NK-92 treated with Interleukin-12 subunit alpha and Interleukin-12 subunit beta, amount 100 ng/mL, for 24 hours (cell line): ENCODE measurements around the gene RDH12.
"Not testable (repeated sequence)": the region's sequence is repeated elsewhere in the genome, so short reads cannot be mapped to it uniquely, and the experiment has no call there.

Source experiments
- DNase-seq: peaks from one replicate; lab custom pipeline; 2025; lab: John Stamatoyannopoulos, UW

The RDH12 gene

GRCh38 chr14:67705211-67705610, 3.5 kb downstream of the RDH12 start:
- no peak for DNase-seq

GRCh38 chr14:67709346-67709745, 7.7 kb downstream of the RDH12 start:
- not testable (repeated sequence) for DNase-seq

GRCh38 chr14:67709796-67710195, 8.1 kb downstream of the RDH12 start:
- DNase-seq = not testable (repeated sequence)

- DNase-seq = no peak
These were observed 8.5 kb downstream of the RDH12 start for GRCh38 chr14:67710209-67710608.

- DNase-seq = no peak
These were observed 15.4 kb downstream of the RDH12 start for GRCh38 chr14:67717048-67717447.

GRCh38 chr14:67718265-67718664, 16.6 kb downstream of the RDH12 start:
- no peak for DNase-seq

- DNase-seq = not testable (repeated sequence)
These were observed 17.7 kb downstream of the RDH12 start for GRCh38 chr14:67719385-67719784.

GRCh38 chr14:67719866-67720265, 18.2 kb downstream of the RDH12 start:
- no peak for DNase-seq

GRCh38 chr14:67721875-67722274, 20.2 kb downstream of the RDH12 start:
- no peak for DNase-seq

- no peak for DNase-seq
These were observed 20.6 kb downstream of the RDH12 start for GRCh38 chr14:67722293-67722692.

GRCh38 chr14:67725171-67725570, 23.5 kb downstream of the RDH12 start:
- no peak for DNase-seq

GRCh38 chr14:67727361-67727760, 25.7 kb downstream of the RDH12 start:
- DNase-seq = no peak

GRCh38 chr14:67728258-67728657, 26.6 kb downstream of the RDH12 start:
- DNase-seq = no peak

GRCh38 chr14:67729072-67729885, 27.6 kb downstream of the RDH12 start:
- DNase-seq = no peak

- DNase-seq = no peak
These were observed 31.9 kb downstream of the RDH12 start for GRCh38 chr14:67733616-67734015.

GRCh38 chr14:67734675-67735074, 33.0 kb downstream of the RDH12 start:
- DNase-seq = no peak

- no peak for DNase-seq
These were observed 33.9 kb downstream of the RDH12 start for GRCh38 chr14:67735336-67736147.

- no peak for DNase-seq
These were observed 35.1 kb downstream of the RDH12 start for GRCh38 chr14:67736771-67737170.

- DNase-seq = no peak
These were observed 37.2 kb downstream of the RDH12 start for GRCh38 chr14:67738740-67739504.

GRCh38 chr14:67744046-67744445, 42.4 kb downstream of the RDH12 start:
- DNase-seq = no peak

GRCh38 chr14:67746927-67747326, 45.2 kb downstream of the RDH12 start:
- DNase-seq = no peak

GRCh38 chr14:67748312-67748711, 46.6 kb downstream of the RDH12 start:
- DNase-seq = no peak
